Measurements from ENCODE around the gene DNM2. TPM values are rescaled to one million over a fixed set of nuclear protein-coding genes. Genes with fewer than 3 reads are reported as not detected.
A peak's percentile ranks its signal among the peaks of the same experiment; 100 is the strongest.

DNM2 gene
- total RNA-seq, 2 experiments from 2014 or later = 279 to 286 TPM

GRCh38 chr19:10870955-10871603 lies 153.2 kb downstream of the DNM2 start, which contains the start of gene CARM1:
TSS of gene CARM1 (plus strand) at chr19:10871553. CDS start at chr19:10871703, 150 bp downstream.
- peaks cover 18% of the 10 kb centered on the region for H3K4me1 Mint-ChIP-seq (ENCODE audit: low read depth)

DNA sequence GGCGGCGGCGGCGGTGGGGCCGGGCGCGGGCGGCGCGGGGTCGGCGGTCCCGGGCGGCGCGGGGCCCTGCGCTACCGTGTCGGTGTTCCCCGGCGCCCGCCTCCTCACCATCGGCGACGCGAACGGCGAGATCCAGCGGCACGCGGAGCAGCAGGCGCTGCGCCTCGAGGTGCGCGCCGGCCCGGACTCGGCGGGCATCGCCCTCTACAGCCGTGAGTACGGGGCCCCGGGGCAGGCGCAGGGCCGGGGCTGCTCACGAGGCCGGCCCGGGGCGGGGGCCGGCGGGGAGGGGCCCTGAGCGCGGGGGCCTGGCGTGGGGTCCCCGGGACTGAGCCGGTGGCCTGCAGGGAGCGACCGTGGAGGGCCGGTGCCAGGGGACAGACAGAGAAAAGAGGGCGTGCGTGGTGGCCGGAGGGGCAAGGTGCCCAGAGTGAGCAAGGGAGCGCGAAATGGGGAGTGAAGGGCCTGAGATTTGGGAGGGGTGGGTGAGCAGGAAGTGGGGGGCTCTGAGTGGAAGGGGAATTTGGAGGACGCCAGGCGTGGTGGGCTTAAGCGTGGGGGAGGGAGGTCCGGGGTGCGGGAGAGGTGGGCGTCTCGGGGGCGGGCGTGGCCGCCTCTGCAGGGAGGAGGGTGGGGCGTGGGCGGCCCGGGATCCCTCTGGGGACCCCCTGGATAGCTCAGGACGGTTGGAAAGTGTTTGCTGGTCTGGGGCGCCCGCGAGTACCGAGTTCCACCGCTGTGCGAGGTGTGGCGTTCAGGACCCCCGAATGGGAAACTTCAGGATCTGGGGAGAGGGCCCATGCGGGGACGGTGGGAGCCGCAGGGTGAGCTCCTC lies 154.0 kb downstream of the DNM2 start:
- peak overlapping the region; percentile 86 for H3K4me3 Mint-ChIP-seq
- no peaks in the 10 kb centered on the region for H3K9me3 ChIP-seq (ENCODE audit: control insufficient read depth in 1 of 2, insufficient read depth in 1 of 2, low read length in 2 of 2)
- CTCF ChIA-PET = interaction anchor here (0.9 to 1.5 kb wide), 3 partner anchors 8 to 155 kb away, joined by 3 to 7 read pairs (median 4); partner anchors contain the start of gene TMED1
- H3K27me3 Mint-ChIP-seq = no peaks in the 10 kb centered on the region
- H3K4me1 ChIP-seq (ENCODE audit: insufficient read depth, low read length) = peaks cover 32% of the 10 kb centered on the region
- H3K36me3 ChIP-seq (ENCODE audit: insufficient read depth, low read length) = no peaks in the 10 kb centered on the region
- ATAC-seq (ENCODE audit: poor library complexity) (no peak), DNase-seq (peak in 9 of 14 experiments; percentile 6 to 79 (median 20))
- peak overlapping the region; percentile 69 for H3K4me3 ChIP-seq (ENCODE audit: low read length)
- H3K4me1 Mint-ChIP-seq (ENCODE audit: low read depth) = peaks cover 18% of the 10 kb centered on the region
- H3K27me3 ChIP-seq (ENCODE audit: control insufficient read depth in 1 of 2, insufficient read depth in 2 of 2, low read length in 2 of 2) = no peaks in the 10 kb centered on the region
- H3K9me3 Mint-ChIP-seq = no peaks in the 10 kb centered on the region
- H3K27ac ChIP-seq (ENCODE audit: low read depth in 1 of 2, low read length in 2 of 2) = no peak overlapping the region
- TF ChIP-seq, protein P1, sequence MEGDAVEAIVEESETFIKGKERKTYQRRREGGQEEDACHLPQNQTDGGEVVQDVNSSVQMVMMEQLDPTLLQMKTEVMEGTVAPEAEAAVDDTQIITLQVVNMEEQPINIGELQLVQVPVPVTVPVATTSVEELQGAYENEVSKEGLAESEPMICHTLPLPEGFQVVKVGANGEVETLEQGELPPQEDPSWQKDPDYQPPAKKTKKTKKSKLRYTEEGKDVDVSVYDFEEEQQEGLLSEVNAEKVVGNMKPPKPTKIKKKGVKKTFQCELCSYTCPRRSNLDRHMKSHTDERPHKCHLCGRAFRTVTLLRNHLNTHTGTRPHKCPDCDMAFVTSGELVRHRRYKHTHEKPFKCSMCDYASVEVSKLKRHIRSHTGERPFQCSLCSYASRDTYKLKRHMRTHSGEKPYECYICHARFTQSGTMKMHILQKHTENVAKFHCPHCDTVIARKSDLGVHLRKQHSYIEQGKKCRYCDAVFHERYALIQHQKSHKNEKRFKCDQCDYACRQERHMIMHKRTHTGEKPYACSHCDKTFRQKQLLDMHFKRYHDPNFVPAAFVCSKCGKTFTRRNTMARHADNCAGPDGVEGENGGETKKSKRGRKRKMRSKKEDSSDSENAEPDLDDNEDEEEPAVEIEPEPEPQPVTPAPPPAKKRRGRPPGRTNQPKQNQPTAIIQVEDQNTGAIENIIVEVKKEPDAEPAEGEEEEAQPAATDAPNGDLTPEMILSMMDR (IDR thresholded peaks at IDR 0.05) = no peak
- POLR2A ChIA-PET = interaction anchor here (1.0 to 2.5 kb wide), 7 partner anchors 16 to 306 kb away, joined by 3 to 21 read pairs (median 5); partner anchors contain the start of genes DNM2, KRI1 and TMED1
- H3K27ac Mint-ChIP-seq = peak overlapping the region; percentile 31
- no peaks in the 10 kb centered on the region for H3K36me3 Mint-ChIP-seq (ENCODE audit: low read depth)
- intact Hi-C loops (cut with DNase I, micrococcal nuclease) = loop anchor here (1.0 to 10.0 kb wide), 4 partner anchors 53 to 505 kb away; partner anchors contain the start of genes TIMM29 (in 2 of the 2), YIPF2 (in 2 of the 2) and CDKN2D (in 1 of the 2)

More at GRCh38 chr19:10870955-10871603, 153.2 kb downstream of the DNM2 start, which contains the start of gene CARM1:
- Histone ChIP-seq H3K27ac (ENCODE audit: low read depth in 1 of 2, low read length in 2 of 2) (peak within 1 kb of the TSS in 1 of 2 donors; percentile 57), H3K9me3 (ENCODE audit: control insufficient read depth in 1 of 2, insufficient read depth in 1 of 2, low read length in 2 of 2) (no peaks in the 10 kb centered on the region), H3K36me3 (ENCODE audit: insufficient read depth, low read length) (no peaks in the 10 kb centered on the region), H3K4me1 (ENCODE audit: insufficient read depth, low read length) (peaks cover 26% of the 10 kb centered on the region), H3K4me3 (ENCODE audit: low read length) (peak within 1 kb of the TSS; percentile 69), H3K27me3 (ENCODE audit: control insufficient read depth in 1 of 2, insufficient read depth in 2 of 2, low read length in 2 of 2) (no peaks in the 10 kb centered on the region)
- H3K9me3 Mint-ChIP-seq = no peaks in the 10 kb centered on the region
- peak within 1 kb of the TSS; percentile 86 for H3K4me3 Mint-ChIP-seq
- peak; percentile 98 to 100 (median 99) for DNase-seq
- TF ChIP-seq, protein P1 (IDR thresholded peaks at IDR 0.05) = peak; percentile 34
- peak within 1 kb of the TSS; percentile 54 for H3K27ac Mint-ChIP-seq
- H3K36me3 Mint-ChIP-seq (ENCODE audit: low read depth) = no peaks in the 10 kb centered on the region
- ChIA-PET CTCF (interaction anchor here (0.6 to 1.2 kb wide), 3 partner anchors 35 to 170 kb away, joined by 3 to 4 read pairs (median 3); partner anchors contain the start of genes QTRT1 and TMED1), POLR2A (interaction anchor here (0.5 to 2.5 kb wide), 8 partner anchors 32 to 305 kb away, joined by 3 to 21 read pairs (median 3); partner anchors contain the start of genes DNM2, KRI1 and TMED1)
- ATAC-seq (ENCODE audit: poor library complexity) = peak; percentile 83
- intact Hi-C loops (cut with DNase I, micrococcal nuclease) = loop anchor here (1.0 to 10.0 kb wide), 4 partner anchors 54 to 506 kb away; partner anchors contain the start of genes TIMM29 (in 2 of the 2), YIPF2 (in 2 of the 2) and CDKN2D (in 1 of the 2)
- no peaks in the 10 kb centered on the region for H3K27me3 Mint-ChIP-seq

All from CD4-positive, alpha-beta T cell (primary cell).